ENCODE results near the gene NDFIP2.

Gene NDFIP2

GRCh38 chr13:79456656-79457365 is 24.1 kb upstream of the NDFIP2 start:
- H3K27me3 ChIP-seq (ENCODE audit: insufficient read depth, poor library complexity, severe bottlenecking): no peaks in the 10 kb centered on the region
- H3K27ac ChIP-seq (replicated peaks): no peak overlapping the region
- no peak overlapping the region for H3K4me3 ChIP-seq (replicated peaks; ENCODE audit: insufficient read depth, low read length)
- no peak for TF ChIP-seq CTCF (IDR thresholded peaks at IDR 0.05; ENCODE audit: insufficient read depth, low read length)
- no peak for DNase-seq (ENCODE audit: low read depth in 1 of 2, low spot score in 1 of 2)

- H3K27ac ChIP-seq (replicated peaks): no peak overlapping the region
- H3K27me3 ChIP-seq (ENCODE audit: insufficient read depth, poor library complexity, severe bottlenecking): no peaks in the 10 kb centered on the region
- TF ChIP-seq REST (IDR thresholded peaks at IDR 0.05; ENCODE audit: insufficient replicate concordance, low read depth) (no peak), CTCF (IDR thresholded peaks at IDR 0.05; ENCODE audit: insufficient read depth, low read length) (no peak), GABPA (IDR thresholded peaks at IDR 0.05; ENCODE audit: low read depth) (no peak), SPI1 (IDR thresholded peaks at IDR 0.05; ENCODE audit: borderline replicate concordance, low read depth) (no peak), POLR2AphosphoS5 (IDR thresholded peaks at IDR 0.05; ENCODE audit: low read depth) (no peak)
- DNase-seq (ENCODE audit: low read depth in 1 of 2, low spot score in 1 of 2): no peak
- no peak overlapping the region for H3K4me3 ChIP-seq (replicated peaks; ENCODE audit: insufficient read depth, low read length)
These were observed 23.6 kb upstream of the NDFIP2 start for GRCh38 chr13:79457390-79457789.

GRCh38 chr13:79457948-79458347 is 23.0 kb upstream of the NDFIP2 start:
- DNase-seq (ENCODE audit: low read depth in 1 of 2, low spot score in 1 of 2): no peak
- H3K27ac ChIP-seq (replicated peaks): no peak overlapping the region
- no peak for TF ChIP-seq SPI1 (IDR thresholded peaks at IDR 0.05; ENCODE audit: borderline replicate concordance, low read depth)
- no peak for TF ChIP-seq GABPA (IDR thresholded peaks at IDR 0.05; ENCODE audit: low read depth)
- no peak for TF ChIP-seq REST (IDR thresholded peaks at IDR 0.05; ENCODE audit: insufficient replicate concordance, low read depth)
- TF ChIP-seq POLR2AphosphoS5 (IDR thresholded peaks at IDR 0.05; ENCODE audit: low read depth): no peak
- TF ChIP-seq CTCF (IDR thresholded peaks at IDR 0.05; ENCODE audit: insufficient read depth, low read length): no peak
- H3K4me3 ChIP-seq (replicated peaks; ENCODE audit: insufficient read depth, low read length): no peak overlapping the region
- no peaks in the 10 kb centered on the region for H3K27me3 ChIP-seq (ENCODE audit: insufficient read depth, poor library complexity, severe bottlenecking)

GRCh38 chr13:79458436-79458835 is 22.5 kb upstream of the NDFIP2 start:
- H3K4me3 ChIP-seq (replicated peaks; ENCODE audit: insufficient read depth, low read length): no peak overlapping the region
- TF ChIP-seq REST (IDR thresholded peaks at IDR 0.05; ENCODE audit: insufficient replicate concordance, low read depth) (no peak), POLR2AphosphoS5 (IDR thresholded peaks at IDR 0.05; ENCODE audit: low read depth) (no peak), CTCF (IDR thresholded peaks at IDR 0.05; ENCODE audit: insufficient read depth, low read length) (no peak), GABPA (IDR thresholded peaks at IDR 0.05; ENCODE audit: low read depth) (no peak), SPI1 (IDR thresholded peaks at IDR 0.05; ENCODE audit: borderline replicate concordance, low read depth) (no peak)
- no peak overlapping the region for H3K27ac ChIP-seq (replicated peaks)
- H3K27me3 ChIP-seq (ENCODE audit: insufficient read depth, poor library complexity, severe bottlenecking): no peaks in the 10 kb centered on the region
- DNase-seq (ENCODE audit: low read depth in 1 of 2, low spot score in 1 of 2): no peak

All from HL-60 (cell line).